Activated CD8-positive, alpha-beta memory T cell treated with anti-CD3 and anti-CD28 coated beads, Interleukin-2, amount 50 U/mL, for 48 hours (primary cell): ENCODE results near the gene AP1AR.
"Not testable (repeated sequence)": the region's sequence is repeated elsewhere in the genome, so short reads cannot be mapped to it uniquely, and the experiment has no call there.

Source experiments
- DNase-seq: peaks from one replicate; pipeline ENCODE4 v3.0.0-alpha.2; 2020

Gene AP1AR

GRCh38 chr4:112231779-112232713, at the start of gene AP1AR:
Gene AP1AR (plus strand): TSS chr4:112231787. CDS start chr4:112232092, 305 bp downstream.
- DNase-seq, result peak; percentile 91

- DNase-seq, result no peak
These were observed 49.0 kb upstream of the AP1AR start for GRCh38 chr4:112182604-112183003.

- no peak for DNase-seq
These were observed 48.3 kb upstream of the AP1AR start for GRCh38 chr4:112183252-112183651.

GRCh38 chr4:112184438-112184837, 47.1 kb upstream of the AP1AR start:
- DNase-seq, result no peak

- no peak for DNase-seq
These were observed 46.3 kb upstream of the AP1AR start for GRCh38 chr4:112185334-112185733.

- DNase-seq, result no peak
These were observed 45.6 kb upstream of the AP1AR start for GRCh38 chr4:112185740-112186670.

GRCh38 chr4:112189754-112190153, 41.8 kb upstream of the AP1AR start:
- no peak for DNase-seq

GRCh38 chr4:112190684-112191083, 40.9 kb upstream of the AP1AR start:
- no peak for DNase-seq

- no peak for DNase-seq
These were observed 35.1 kb upstream of the AP1AR start for GRCh38 chr4:112196461-112196860.

- no peak for DNase-seq
These were observed 32.5 kb upstream of the AP1AR start for GRCh38 chr4:112199041-112199440.

GRCh38 chr4:112201915-112202505, 29.6 kb upstream of the AP1AR start:
- DNase-seq, result no peak

- no peak for DNase-seq
These were observed 28.0 kb upstream of the AP1AR start for GRCh38 chr4:112203593-112203992.

GRCh38 chr4:112206431-112206830, 25.2 kb upstream of the AP1AR start:
- DNase-seq, result no peak

GRCh38 chr4:112208137-112209095, 23.2 kb upstream of the AP1AR start:
- DNase-seq, result not testable (repeated sequence)

GRCh38 chr4:112210777-112211176, 20.8 kb upstream of the AP1AR start:
- DNase-seq, result no peak

GRCh38 chr4:112213091-112213490, 18.5 kb upstream of the AP1AR start:
- DNase-seq, result no peak

- DNase-seq, result no peak
These were observed 17.7 kb upstream of the AP1AR start for GRCh38 chr4:112213856-112214255.

GRCh38 chr4:112214390-112215264, 17.0 kb upstream of the AP1AR start:
- DNase-seq, result no peak

GRCh38 chr4:112219826-112220366, 11.7 kb upstream of the AP1AR start:
- DNase-seq, result no peak

- DNase-seq, result no peak
These were observed 9.2 kb upstream of the AP1AR start for GRCh38 chr4:112222219-112222955.
